Measurements from ENCODE around the gene HNRNPC.
"Not testable (repeated sequence)": the region's sequence is repeated elsewhere in the genome, so short reads cannot be mapped to it uniquely, and the experiment has no call there.

The HNRNPC gene

DNA sequence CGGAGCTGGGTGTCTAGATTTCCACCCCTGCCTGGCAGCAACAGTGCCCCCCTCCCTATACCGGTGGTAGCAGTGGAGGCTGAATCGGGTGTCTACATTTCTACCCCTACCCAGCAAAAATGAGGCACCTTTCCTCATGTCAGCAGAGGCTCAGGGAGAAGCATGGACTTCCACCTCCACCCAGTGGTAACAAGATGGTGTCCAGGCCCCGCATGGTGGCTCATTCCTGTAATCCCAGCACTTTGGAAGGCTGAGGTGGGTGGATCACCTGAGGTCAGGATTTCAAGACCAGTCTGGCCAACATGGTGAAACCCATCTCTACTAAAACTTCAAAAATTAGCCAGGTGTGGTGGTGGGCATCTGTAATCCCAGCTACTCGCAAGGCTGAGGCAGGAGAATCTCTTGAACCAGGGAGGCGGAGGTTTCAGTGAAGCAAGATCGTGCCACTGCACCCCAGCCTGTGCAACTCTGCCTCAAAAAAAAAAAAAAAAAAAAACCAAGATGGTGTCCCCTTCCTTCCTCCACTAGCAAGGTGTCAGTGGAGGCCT, 77.9 kb downstream of the HNRNPC start:
- no peak for DNase-seq

GRCh38 chr14:21185491-21185890, 83.8 kb downstream of the HNRNPC start:
- DNase-seq: no peak

- DNase-seq: no peak
Observed at GRCh38 chr14:21184254-21184653, 85.0 kb downstream of the HNRNPC start.

DNA sequence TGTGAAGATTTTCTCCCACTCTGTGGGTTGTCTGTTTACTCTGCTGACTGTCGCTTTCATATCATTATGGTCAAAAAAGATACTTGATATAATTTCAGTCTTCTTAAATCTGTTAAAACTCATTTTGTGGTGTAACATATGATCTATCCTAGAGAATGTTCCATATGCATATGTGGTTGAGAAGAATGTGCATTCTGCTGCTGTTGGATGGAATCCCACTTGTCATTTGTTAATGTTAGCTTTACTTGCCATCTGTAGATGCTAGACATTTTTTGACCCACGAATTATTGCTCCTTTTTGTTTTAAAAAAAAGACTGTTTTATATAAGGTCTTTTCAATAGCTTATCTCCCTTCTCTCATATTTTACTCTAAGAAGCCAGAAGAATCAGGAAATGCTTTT, 87.1 kb downstream of the HNRNPC start:
- DNase-seq: no peak

- DNase-seq: no peak
Observed at GRCh38 chr14:21171128-21171527, 98.1 kb downstream of the HNRNPC start.

DNA sequence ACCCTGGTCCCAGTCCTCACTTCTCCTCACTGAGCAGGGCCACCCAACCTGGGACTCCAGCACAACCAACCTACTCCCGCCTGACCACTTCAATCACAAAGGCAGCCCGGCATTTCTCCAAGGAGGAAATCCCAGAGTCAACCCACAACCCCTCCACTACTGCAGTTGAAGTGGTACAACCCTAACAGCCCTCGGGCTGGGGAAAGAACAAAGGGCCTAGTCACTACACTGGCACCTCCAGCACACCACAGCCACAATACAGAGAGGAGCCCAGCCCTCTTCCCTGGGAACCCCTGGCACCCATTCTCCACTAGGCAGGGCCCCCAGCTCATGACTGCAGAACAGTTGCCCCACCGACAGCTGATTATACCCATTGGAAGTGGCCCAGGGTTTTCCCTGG, 99.7 kb downstream of the HNRNPC start:
- no peak for DNase-seq

- no peak for DNase-seq
Observed at GRCh38 chr14:21168055-21168454, 101.2 kb downstream of the HNRNPC start.

DNA sequence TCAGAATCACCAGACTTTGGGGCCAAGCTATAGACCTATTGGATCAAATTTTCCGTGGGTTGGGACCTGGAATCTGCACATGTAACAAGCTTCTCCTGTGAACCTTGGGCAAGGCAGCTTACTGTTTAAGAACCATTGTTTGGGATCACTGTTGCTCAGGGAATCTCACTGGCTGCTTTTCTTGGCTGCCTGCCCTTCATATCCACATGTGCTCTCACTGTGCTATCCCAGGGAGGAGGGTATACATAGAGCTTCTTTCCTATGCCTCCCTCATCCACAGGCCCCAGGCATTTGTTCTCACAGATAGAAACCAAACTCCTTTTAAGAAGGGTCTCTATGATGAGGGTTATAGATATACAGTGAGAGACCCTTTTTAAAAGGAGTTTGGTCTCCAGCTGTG, 103.6 kb downstream of the HNRNPC start:
- DNase-seq: not testable (repeated sequence)

DNA sequence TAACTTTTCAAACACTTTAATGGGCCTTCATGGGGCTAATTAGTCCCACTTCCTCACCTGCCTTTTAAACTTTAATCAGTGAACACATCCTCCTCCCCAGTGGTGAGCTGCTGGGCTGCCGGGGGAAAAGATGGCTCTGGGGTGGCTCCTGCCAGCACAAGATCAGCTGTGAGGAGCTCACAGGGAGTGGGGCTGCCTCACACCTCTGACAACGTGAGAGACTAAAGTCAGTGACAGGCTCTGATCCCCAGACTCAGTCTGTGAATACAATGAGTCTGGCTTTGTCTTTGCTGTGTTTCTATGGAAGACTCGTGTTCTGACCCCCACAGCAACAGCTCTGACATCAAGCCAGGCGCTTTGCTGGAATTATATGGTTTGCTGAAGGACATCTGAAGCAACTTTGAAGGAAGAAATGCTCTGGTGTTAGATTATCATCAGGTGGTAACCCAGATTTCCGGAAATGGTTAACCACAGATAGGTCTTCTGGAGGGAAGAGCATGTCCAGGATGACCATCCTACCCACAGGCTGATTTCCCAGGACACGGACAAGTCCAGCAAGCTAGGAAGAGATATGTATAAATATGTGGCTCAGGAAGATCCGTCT, 104.1 kb downstream of the HNRNPC start:
- DNase-seq: not testable (repeated sequence)

DNA sequence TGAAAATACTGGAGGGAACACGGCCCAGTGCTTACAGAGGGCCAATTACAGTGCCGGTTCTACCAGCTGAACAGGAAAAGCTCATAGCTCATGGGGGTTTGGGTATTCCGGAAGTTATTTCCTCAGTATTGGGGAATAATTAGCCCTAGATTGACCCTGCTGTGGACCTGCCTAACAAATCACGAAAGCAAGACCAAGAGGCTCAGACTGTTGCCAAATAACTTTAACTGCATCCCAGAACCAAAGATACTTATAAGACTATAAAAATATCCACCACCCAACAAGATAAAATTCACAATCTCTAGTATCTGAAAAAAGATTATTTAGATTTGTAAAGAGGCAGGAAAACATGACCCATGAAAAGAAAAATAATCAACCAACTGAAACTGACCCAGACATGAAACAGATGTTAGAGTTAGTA, 105.4 kb downstream of the HNRNPC start:
- no peak for DNase-seq

GRCh38 chr14:21162081-21162480, 107.2 kb downstream of the HNRNPC start:
- DNase-seq: no peak

DNA sequence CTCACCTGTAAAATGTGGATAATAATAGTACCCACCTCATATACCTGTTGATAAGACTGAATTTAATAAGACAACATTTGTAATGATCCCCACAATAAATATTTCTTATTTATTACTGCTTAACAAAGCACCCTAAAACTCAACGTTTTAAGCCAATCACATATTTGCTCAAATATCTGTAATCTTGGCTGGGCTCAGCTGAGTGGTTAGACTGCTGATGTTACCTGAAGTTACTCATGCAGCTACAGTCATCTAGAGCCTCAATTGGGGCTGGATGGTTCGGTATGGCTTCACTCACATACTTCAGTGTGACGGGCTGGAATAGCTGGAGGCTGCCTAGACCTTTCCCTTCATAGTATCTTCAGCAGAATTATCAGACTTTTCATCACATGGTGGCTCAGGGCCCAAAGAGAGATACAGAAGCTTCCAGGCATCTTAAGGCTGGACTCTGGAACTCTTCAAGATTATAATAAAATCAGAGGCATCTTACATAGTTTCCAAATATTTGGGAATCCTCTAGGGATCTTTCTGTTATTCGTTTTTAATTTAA, 109.1 kb downstream of the HNRNPC start:
- DNase-seq: no peak
